ENCODE data around the gene ZNF563.

GRCh38 chr19:12346896-12347295 lies 13.5 kb upstream of the ZNF563 start:
- TF ChIP-seq CTCF (conservative IDR thresholded peaks at IDR 0.05) (peak; percentile 21), ZFX (IDR thresholded peaks at IDR 0.05) (no peak)

Data from C4-2B (cell line).